GM23338 (cell line): ENCODE measurements around the gene POU6F1. TPM values are rescaled to one million over a fixed set of nuclear protein-coding genes. Genes with fewer than 3 reads are reported as not detected.

Source experiments
- ATAC-seq: fragments of 200-7000 bp; cut with Tn5 transposase; 3 replicates; pipeline ENCODE4 v1.9.1; 2020
- DNase-seq: peaks from one replicate; pipeline ENCODE4 v3.0.0-alpha.2; 2015; ENCODE audit warnings: low spot score
- H2AFZ ChIP-seq: fragments of 200-600 bp; sonication (generic); 2 replicates; pipeline ENCODE4 v1.8.0; 2016; ENCODE audit warnings: antibody characterized with exemption, mild to moderate bottlenecking, moderate library complexity
- H3F3A ChIP-seq: fragments of 200-600 bp; sonication (generic); replicated peaks from 2 replicates; pipeline ENCODE4 v1.8.0; 2017; ENCODE audit warnings: antibody characterized with exemption, mixed run types, low read depth
- H3K27ac ChIP-seq: fragments of 200-600 bp; sonication (generic); 2 replicates; pipeline ENCODE4 v1.6.1; 2016; ENCODE audit warnings: low read depth
- H3K27me3 ChIP-seq: fragments of 200-600 bp; sonication (generic); 2 replicates; pipeline ENCODE4 v1.8.0; 2016; ENCODE audit warnings: mild to moderate bottlenecking, mixed run types, moderate library complexity; ENCODE audit not compliant: insufficient read depth
- H3K36me3 ChIP-seq: fragments of 200-600 bp; sonication (generic); 2 replicates; pipeline ENCODE4 v1.8.0; 2016; ENCODE audit warnings: mild to moderate bottlenecking; ENCODE audit not compliant: insufficient read depth
- H3K4me1 ChIP-seq: fragments of 200-600 bp; sonication (generic); 2 replicates; pipeline ENCODE4 v1.8.0; 2016; ENCODE audit warnings: mild to moderate bottlenecking, moderate library complexity; ENCODE audit not compliant: insufficient read depth
- H3K4me2 ChIP-seq: fragments of 200-600 bp; sonication (generic); 2 replicates; pipeline ENCODE4 v1.7.1; 2017; ENCODE audit warnings: mixed run types
- H3K4me3 ChIP-seq: fragments of 200-600 bp; sonication (generic); 2 replicates; pipeline ENCODE4 v1.6.1; 2016; ENCODE audit warnings: mixed run types
- H3K79me2 ChIP-seq: fragments of 200-600 bp; sonication (generic); replicated peaks from 2 replicates; pipeline ENCODE4 v1.8.0; 2017; ENCODE audit warnings: mild to moderate bottlenecking; ENCODE audit not compliant: insufficient read depth
- H3K9me2 ChIP-seq: fragments of 200-600 bp; sonication (generic); 2 replicates; pipeline ENCODE4 v1.8.0; 2017; ENCODE audit not compliant: insufficient read depth
- H4K20me1 ChIP-seq: fragments of 200-600 bp; sonication (generic); replicated peaks from 2 replicates; pipeline ENCODE4 v1.8.0; 2017; ENCODE audit warnings: mild to moderate bottlenecking; ENCODE audit not compliant: insufficient read depth
- H3K27ac Mint-ChIP-seq: 2 replicates; pipeline ENCODE4 v1.8.0; 2020; ENCODE audit warnings: inconsistent platforms, mild to moderate bottlenecking, moderate library complexity, mixed read lengths
- H3K27me3 Mint-ChIP-seq: 3 replicates; pipeline ENCODE4 v1.8.0; 2022; ENCODE audit warnings: low read depth, mild to moderate bottlenecking, moderate library complexity, mixed read lengths, inconsistent platforms; ENCODE audit not compliant: insufficient read depth, poor library complexity
- H3K36me3 Mint-ChIP-seq: 3 replicates; pipeline ENCODE4 v1.8.0; 2021; ENCODE audit warnings: low read depth, mild to moderate bottlenecking, inconsistent platforms, moderate library complexity, mixed read lengths
- H3K4me1 Mint-ChIP-seq: 3 replicates; pipeline ENCODE4 v1.8.0; 2020; ENCODE audit warnings: mild to moderate bottlenecking, inconsistent platforms, mixed read lengths
- H3K4me3 Mint-ChIP-seq: 3 replicates; pipeline ENCODE4 v1.8.0; 2021; ENCODE audit warnings: moderate library complexity, mild to moderate bottlenecking, inconsistent platforms, mixed read lengths
- H3K9me3 Mint-ChIP-seq: 3 replicates; pipeline ENCODE4 v1.8.0; 2020; ENCODE audit warnings: moderate library complexity, mild to moderate bottlenecking, inconsistent platforms, mixed read lengths
- CREB1 ChIP-seq: fragments of 250-450 bp; sonication (Bioruptor Pico); IDR thresholded peaks from 2 replicates; pipeline ENCODE4 v1.5.0; 2020; ENCODE audit warnings: low read depth, mild to moderate bottlenecking, moderate library complexity
- EZH2 ChIP-seq: fragments of 200-600 bp; sonication (generic); IDR thresholded peaks from one replicate; pipeline ENCODE4 v1.8.0; 2017; ENCODE audit warnings: antibody characterized with exemption, mild to moderate bottlenecking, low read depth; ENCODE audit not compliant: unreplicated experiment
- EZH2phosphoT487 ChIP-seq: fragments of 200-600 bp; sonication (generic); IDR thresholded peaks from one replicate; pipeline ENCODE4 v1.8.1; 2018; ENCODE audit warnings: antibody characterized with exemption; ENCODE audit not compliant: unreplicated experiment
- JUNB ChIP-seq: IDR thresholded peaks from one replicate; pipeline ENCODE4 v1.6.1; 2016; ENCODE audit warnings: antibody characterized with exemption; ENCODE audit not compliant: unreplicated experiment
- NANOG ChIP-seq: IDR thresholded peaks from 2 replicates; pipeline ENCODE4 v1.6.1; 2016; ENCODE audit warnings: antibody characterized with exemption, borderline replicate concordance
- POLR2AphosphoS5 ChIP-seq: IDR thresholded peaks from 2 replicates; pipeline ENCODE4 v1.6.1; 2016; ENCODE audit warnings: antibody characterized with exemption, low read depth
- STAT1 ChIP-seq: IDR thresholded peaks from one replicate; pipeline ENCODE4 v1.6.1; 2016; ENCODE audit warnings: antibody characterized with exemption; ENCODE audit not compliant: unreplicated experiment
- ZNF114 ChIP-seq: fragments of 250-450 bp; sonication (Bioruptor Pico); IDR thresholded peaks from 2 replicates; pipeline ENCODE4 v1.5.0; 2020; ENCODE audit warnings: mild to moderate bottlenecking, moderate library complexity
- ZNF331 ChIP-seq: fragments of 250-450 bp; sonication (Bioruptor Pico); IDR thresholded peaks from 2 replicates; pipeline ENCODE4 v1.5.0; 2020; ENCODE audit warnings: low read depth, mild to moderate bottlenecking, moderate library complexity
- polyA plus RNA-seq: library from polyadenylated mRNA; unstranded; fragments of >200 nt; fragmentation: Nextera tagmentation; extraction: Ambion mirVana; gene quantifications from 2 replicates; pipeline ENCODE4 v1.2.1, GENCODE V29; 2016
- total RNA-seq: library from RNA; depleted of rRNA; stranded (reverse); fragments of >200 nt; shearing (Covaris generic); gene quantifications from 2 replicates; pipeline ENCODE4 v1.2.3, GENCODE V29; 2014
- TF ChIP-seq, protein P1 (sequence below): IDR thresholded peaks from 2 replicates; pipeline ENCODE4 v1.6.1; 2016; ENCODE audit warnings: antibody characterized with exemption
- TF ChIP-seq, protein P2 (sequence below): fragments of 250-450 bp; sonication (Bioruptor Pico); IDR thresholded peaks from 2 replicates; pipeline ENCODE4 v1.5.0; 2020; ENCODE audit warnings: mild to moderate bottlenecking, moderate library complexity
- TF ChIP-seq, protein P3 (sequence below), 2 experiments: fragments of 200-600 bp in 1 of 2; sonication (generic) in 1 of 2; conservative IDR thresholded peaks; 2 replicates each; pipeline versions ENCODE4 v1.5.1 to v1.6.1; 2016 to 2017; ENCODE audit warnings: antibody characterized with exemption in 2 of 2, low read depth in 2 of 2, mild to moderate bottlenecking in 2 of 2, moderate library complexity in 1 of 2
- TF ChIP-seq, protein P4 (sequence below): IDR thresholded peaks from one replicate; pipeline ENCODE4 v1.6.1; 2018; ENCODE audit warnings: antibody characterized with exemption; ENCODE audit not compliant: unreplicated experiment

The POU6F1 gene
- total and polyA plus RNA-seq, 2 experiments from 2014 or later = 3.0 to 4.0 TPM

DNA sequence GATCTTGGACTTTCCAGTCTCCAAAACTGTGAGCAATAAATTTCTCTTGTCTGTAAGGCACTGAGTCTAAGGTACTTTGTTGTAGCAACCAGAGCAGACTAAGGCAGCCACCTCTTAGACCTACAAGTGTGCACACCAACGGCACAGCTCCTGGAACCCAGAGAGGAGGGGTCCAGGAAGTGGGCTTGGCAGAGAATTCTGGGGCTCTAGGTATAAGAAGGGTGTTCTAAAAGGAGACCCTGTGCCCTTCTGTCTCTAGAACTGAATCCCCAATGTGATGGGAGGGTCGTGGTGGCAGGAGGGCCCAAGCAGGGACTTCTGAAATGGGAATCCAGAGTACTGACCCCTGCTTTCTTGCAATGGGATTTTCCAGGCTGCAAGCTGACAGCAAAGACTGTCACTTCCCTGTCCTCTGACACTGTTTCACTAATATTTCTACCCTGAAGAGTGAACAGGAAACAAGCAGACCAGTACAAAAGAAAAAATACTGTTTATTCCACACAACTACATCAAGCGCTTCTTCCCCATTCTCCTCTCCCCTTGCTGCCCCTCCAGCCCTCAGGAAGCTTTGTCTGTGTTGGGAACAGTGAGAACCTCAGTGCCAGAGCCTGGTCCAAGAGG, 31.3 kb downstream of the POU6F1 start:
- no peaks in the 10 kb centered on the region; the same call in 2 of the 3 replicates for H3K36me3 Mint-ChIP-seq
- ATAC-seq (no peak), DNase-seq (no peak)
- Histone ChIP-seq H4K20me1 (no peaks in the 10 kb centered on the region), H3K36me3 (no peaks in the 10 kb centered on the region), H3K9me2 (no peaks in the 10 kb centered on the region), H3K4me2 (no peak overlapping the region), H3K4me3 (no peak overlapping the region), H3F3A (no peaks in the 10 kb centered on the region), H3K79me2 (no peaks in the 10 kb centered on the region), H3K27ac (no peak overlapping the region), H3K27me3 (no peaks in the 10 kb centered on the region), H3K4me1 (no peaks in the 10 kb centered on the region), H2AFZ (peak overlapping the region; percentile 43; the same call in 1 of the 2 replicates)
- H3K27ac Mint-ChIP-seq = 0 out of 2 replicates have a peak overlapping the region, but pooled peaks have one; percentile 59
- H3K27me3 Mint-ChIP-seq = peaks cover 6% of the 10 kb centered on the region
- H3K9me3 Mint-ChIP-seq = no peaks in the 10 kb centered on the region
- H3K4me3 Mint-ChIP-seq = no peak overlapping the region
- TF ChIP-seq POLR2AphosphoS5 = no peak
- TF ChIP-seq JUNB = no peak
- TF ChIP-seq, protein P1, sequence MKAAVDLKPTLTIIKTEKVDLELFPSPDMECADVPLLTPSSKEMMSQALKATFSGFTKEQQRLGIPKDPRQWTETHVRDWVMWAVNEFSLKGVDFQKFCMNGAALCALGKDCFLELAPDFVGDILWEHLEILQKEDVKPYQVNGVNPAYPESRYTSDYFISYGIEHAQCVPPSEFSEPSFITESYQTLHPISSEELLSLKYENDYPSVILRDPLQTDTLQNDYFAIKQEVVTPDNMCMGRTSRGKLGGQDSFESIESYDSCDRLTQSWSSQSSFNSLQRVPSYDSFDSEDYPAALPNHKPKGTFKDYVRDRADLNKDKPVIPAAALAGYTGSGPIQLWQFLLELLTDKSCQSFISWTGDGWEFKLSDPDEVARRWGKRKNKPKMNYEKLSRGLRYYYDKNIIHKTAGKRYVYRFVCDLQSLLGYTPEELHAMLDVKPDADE = no peak
- TF ChIP-seq, protein P2, sequence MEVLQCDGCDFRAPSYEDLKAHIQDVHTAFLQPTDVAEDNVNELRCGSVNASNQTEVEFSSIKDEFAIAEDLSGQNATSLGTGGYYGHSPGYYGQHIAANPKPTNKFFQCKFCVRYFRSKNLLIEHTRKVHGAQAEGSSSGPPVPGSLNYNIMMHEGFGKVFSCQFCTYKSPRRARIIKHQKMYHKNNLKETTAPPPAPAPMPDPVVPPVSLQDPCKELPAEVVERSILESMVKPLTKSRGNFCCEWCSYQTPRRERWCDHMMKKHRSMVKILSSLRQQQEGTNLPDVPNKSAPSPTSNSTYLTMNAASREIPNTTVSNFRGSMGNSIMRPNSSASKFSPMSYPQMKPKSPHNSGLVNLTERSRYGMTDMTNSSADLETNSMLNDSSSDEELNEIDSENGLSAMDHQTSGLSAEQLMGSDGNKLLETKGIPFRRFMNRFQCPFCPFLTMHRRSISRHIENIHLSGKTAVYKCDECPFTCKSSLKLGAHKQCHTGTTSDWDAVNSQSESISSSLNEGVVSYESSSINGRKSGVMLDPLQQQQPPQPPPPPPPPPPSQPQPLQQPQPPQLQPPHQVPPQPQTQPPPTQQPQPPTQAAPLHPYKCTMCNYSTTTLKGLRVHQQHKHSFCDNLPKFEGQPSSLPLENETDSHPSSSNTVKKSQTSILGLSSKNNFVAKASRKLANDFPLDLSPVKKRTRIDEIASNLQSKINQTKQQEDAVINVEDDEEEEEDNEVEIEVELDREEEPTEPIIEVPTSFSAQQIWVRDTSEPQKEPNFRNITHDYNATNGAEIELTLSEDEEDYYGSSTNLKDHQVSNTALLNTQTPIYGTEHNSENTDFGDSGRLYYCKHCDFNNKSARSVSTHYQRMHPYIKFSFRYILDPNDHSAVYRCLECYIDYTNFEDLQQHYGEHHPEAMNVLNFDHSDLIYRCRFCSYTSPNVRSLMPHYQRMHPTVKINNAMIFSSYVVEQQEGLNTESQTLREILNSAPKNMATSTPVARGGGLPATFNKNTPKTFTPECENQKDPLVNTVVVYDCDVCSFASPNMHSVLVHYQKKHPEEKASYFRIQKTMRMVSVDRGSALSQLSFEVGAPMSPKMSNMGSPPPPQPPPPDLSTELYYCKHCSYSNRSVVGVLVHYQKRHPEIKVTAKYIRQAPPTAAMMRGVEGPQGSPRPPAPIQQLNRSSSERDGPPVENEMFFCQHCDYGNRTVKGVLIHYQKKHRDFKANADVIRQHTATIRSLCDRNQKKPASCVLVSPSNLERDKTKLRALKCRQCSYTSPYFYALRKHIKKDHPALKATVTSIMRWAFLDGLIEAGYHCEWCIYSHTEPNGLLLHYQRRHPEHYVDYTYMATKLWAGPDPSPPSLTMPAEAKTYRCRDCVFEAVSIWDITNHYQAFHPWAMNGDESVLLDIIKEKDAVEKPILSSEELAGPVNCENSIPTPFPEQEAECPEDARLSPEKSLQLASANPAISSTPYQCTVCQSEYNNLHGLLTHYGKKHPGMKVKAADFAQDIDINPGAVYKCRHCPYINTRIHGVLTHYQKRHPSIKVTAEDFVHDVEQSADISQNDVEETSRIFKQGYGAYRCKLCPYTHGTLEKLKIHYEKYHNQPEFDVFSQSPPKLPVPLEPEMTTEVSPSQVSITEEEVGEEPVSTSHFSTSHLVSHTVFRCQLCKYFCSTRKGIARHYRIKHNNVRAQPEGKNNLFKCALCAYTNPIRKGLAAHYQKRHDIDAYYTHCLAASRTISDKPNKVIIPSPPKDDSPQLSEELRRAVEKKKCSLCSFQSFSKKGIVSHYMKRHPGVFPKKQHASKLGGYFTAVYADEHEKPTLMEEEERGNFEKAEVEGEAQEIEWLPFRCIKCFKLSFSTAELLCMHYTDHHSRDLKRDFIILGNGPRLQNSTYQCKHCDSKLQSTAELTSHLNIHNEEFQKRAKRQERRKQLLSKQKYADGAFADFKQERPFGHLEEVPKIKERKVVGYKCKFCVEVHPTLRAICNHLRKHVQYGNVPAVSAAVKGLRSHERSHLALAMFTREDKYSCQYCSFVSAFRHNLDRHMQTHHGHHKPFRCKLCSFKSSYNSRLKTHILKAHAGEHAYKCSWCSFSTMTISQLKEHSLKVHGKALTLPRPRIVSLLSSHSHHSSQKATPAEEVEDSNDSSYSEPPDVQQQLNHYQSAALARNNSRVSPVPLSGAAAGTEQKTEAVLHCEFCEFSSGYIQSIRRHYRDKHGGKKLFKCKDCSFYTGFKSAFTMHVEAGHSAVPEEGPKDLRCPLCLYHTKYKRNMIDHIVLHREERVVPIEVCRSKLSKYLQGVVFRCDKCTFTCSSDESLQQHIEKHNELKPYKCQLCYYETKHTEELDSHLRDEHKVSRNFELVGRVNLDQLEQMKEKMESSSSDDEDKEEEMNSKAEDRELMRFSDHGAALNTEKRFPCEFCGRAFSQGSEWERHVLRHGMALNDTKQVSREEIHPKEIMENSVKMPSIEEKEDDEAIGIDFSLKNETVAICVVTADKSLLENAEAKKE = no peak
- TF ChIP-seq, protein P3, sequence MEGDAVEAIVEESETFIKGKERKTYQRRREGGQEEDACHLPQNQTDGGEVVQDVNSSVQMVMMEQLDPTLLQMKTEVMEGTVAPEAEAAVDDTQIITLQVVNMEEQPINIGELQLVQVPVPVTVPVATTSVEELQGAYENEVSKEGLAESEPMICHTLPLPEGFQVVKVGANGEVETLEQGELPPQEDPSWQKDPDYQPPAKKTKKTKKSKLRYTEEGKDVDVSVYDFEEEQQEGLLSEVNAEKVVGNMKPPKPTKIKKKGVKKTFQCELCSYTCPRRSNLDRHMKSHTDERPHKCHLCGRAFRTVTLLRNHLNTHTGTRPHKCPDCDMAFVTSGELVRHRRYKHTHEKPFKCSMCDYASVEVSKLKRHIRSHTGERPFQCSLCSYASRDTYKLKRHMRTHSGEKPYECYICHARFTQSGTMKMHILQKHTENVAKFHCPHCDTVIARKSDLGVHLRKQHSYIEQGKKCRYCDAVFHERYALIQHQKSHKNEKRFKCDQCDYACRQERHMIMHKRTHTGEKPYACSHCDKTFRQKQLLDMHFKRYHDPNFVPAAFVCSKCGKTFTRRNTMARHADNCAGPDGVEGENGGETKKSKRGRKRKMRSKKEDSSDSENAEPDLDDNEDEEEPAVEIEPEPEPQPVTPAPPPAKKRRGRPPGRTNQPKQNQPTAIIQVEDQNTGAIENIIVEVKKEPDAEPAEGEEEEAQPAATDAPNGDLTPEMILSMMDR (conservative IDR thresholded peaks at IDR 0.05; ENCODE audit: low read depth in 2 of 2) = no peak
- TF ChIP-seq EZH2phosphoT487 = no peak
- no peak for TF ChIP-seq NANOG
- TF ChIP-seq ZNF114 = no peak
- TF ChIP-seq, protein P4, sequence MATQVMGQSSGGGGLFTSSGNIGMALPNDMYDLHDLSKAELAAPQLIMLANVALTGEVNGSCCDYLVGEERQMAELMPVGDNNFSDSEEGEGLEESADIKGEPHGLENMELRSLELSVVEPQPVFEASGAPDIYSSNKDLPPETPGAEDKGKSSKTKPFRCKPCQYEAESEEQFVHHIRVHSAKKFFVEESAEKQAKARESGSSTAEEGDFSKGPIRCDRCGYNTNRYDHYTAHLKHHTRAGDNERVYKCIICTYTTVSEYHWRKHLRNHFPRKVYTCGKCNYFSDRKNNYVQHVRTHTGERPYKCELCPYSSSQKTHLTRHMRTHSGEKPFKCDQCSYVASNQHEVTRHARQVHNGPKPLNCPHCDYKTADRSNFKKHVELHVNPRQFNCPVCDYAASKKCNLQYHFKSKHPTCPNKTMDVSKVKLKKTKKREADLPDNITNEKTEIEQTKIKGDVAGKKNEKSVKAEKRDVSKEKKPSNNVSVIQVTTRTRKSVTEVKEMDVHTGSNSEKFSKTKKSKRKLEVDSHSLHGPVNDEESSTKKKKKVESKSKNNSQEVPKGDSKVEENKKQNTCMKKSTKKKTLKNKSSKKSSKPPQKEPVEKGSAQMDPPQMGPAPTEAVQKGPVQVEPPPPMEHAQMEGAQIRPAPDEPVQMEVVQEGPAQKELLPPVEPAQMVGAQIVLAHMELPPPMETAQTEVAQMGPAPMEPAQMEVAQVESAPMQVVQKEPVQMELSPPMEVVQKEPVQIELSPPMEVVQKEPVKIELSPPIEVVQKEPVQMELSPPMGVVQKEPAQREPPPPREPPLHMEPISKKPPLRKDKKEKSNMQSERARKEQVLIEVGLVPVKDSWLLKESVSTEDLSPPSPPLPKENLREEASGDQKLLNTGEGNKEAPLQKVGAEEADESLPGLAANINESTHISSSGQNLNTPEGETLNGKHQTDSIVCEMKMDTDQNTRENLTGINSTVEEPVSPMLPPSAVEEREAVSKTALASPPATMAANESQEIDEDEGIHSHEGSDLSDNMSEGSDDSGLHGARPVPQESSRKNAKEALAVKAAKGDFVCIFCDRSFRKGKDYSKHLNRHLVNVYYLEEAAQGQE = no peak
- no peak for TF ChIP-seq ZNF331 (CRISPR knock-in tag)
- no peak for TF ChIP-seq EZH2
- no peak for TF ChIP-seq STAT1
- no peak for TF ChIP-seq CREB1 (CRISPR knock-in tag)
- H3K4me1 Mint-ChIP-seq = peaks cover 9% of the 10 kb centered on the region
